HepG2 (cell line): ENCODE measurements around the gene LRP1B. TPM values are rescaled to one million over a fixed set of nuclear protein-coding genes. Genes with fewer than 3 reads are reported as not detected.

ENCODE experiments used
- ATAC-seq: fragments of 200-7000 bp; cut with Tn5 transposase; 3 replicates; pipeline ENCODE4 v1.9.1; 2020; ENCODE audit warnings: mild to moderate bottlenecking, moderate library complexity
- BruUV-seq: library from RNA; stranded (reverse); fragments of 400-500 nt; replicated peaks from 2 replicates; lab custom pipeline; 2021; lab: Mats Ljungman, UMichigan
- CTCF ChIA-PET: fragments of 300-600 bp; formaldehyde crosslinking; extraction: SDS; loops from one replicate; lab custom pipeline; 2021; ENCODE audit warnings: low total read pairs, inconsistent platforms, low intra/inter-chr PET ratio; lab: Yijun Ruan, JAX
- POLR2A ChIA-PET: fragments of 350-600 bp; sonication (Branson Sonifier 250); formaldehyde crosslinking; loops from one replicate; lab custom pipeline; 2020; ENCODE audit warnings: antibody characterized with exemption, inconsistent platforms; lab: Yijun Ruan, JAX
- DNase-seq: peaks from one replicate; pipeline ENCODE4 v3.0.0-alpha.2; 2015; ENCODE audit warnings: low spot score
- FAIRE-seq: peaks from 3 replicates; lab custom pipeline; 2011; peaks lifted over from hg19 to GRCh38; lab: Jason Lieb, UNC
- H2AFZ ChIP-seq: one replicate; pipeline ENCODE4 v1.6.1; 2011; ENCODE audit warnings: low read length, inconsistent platforms
- H3K27ac ChIP-seq: fragments of 300-600 bp; 3 replicates; pipeline ENCODE4 v1.8.0; 2011; ENCODE audit warnings: mixed run types, mild to moderate bottlenecking, mixed read lengths, low read length, inconsistent platforms; ENCODE audit not compliant: insufficient read depth; ENCODE audit errors: extremely low read length
- H3K27me3 ChIP-seq, 2 experiments: fragments of 200-600 bp in 1 of 2; 2 replicates in 1 of 2; 3 replicates in 1 of 2; pipeline versions ENCODE4 v1.6.0 to v1.8.0; 2011; ENCODE audit warnings: low read length in 2 of 2, mild to moderate bottlenecking in 2 of 2, moderate library complexity in 2 of 2, inconsistent platforms in 1 of 2; ENCODE audit not compliant: insufficient read depth in 2 of 2, control insufficient read depth in 1 of 2
- H3K36me3 ChIP-seq, 2 experiments: fragments of 200-600 bp in 1 of 2; replicated peaks in 1 of 2; 2 replicates in 1 of 2; 3 replicates in 1 of 2; pipeline versions ENCODE4 v1.5.1 to v1.8.0; 2011; ENCODE audit warnings: low read length in 2 of 2, inconsistent platforms in 1 of 2; ENCODE audit not compliant: insufficient read depth in 2 of 2, control insufficient read depth in 1 of 2
- H3K4me1 ChIP-seq: 2 replicates; pipeline ENCODE4 v1.5.1; 2012; ENCODE audit warnings: low read length, inconsistent platforms; ENCODE audit not compliant: insufficient read depth
- H3K4me2 ChIP-seq: 2 replicates; pipeline ENCODE4 v1.6.0; 2011; ENCODE audit warnings: low read depth, low read length, inconsistent platforms
- H3K4me3 ChIP-seq, 3 experiments: fragments of 200-600 bp in 1 of 3; sonication (generic), shearing (Covaris generic) in 1 of 3; replicated peaks in 1 of 3; 2 replicates each; pipeline ENCODE4 v1.5.1; 2011 to 2016; ENCODE audit warnings: low read length in 3 of 3, inconsistent platforms in 2 of 3, low read depth in 2 of 3, mild to moderate bottlenecking in 2 of 3, control low read depth in 1 of 3, mixed read lengths in 1 of 3; ENCODE audit not compliant: insufficient read depth in 1 of 3
- H3K79me2 ChIP-seq: one replicate; pipeline ENCODE4 v1.6.1; 2011; ENCODE audit warnings: low read length, inconsistent platforms; ENCODE audit not compliant: insufficient read depth
- H3K9ac ChIP-seq: 2 replicates; pipeline ENCODE4 v1.6.0; 2011; ENCODE audit warnings: mild to moderate bottlenecking, low read depth, low read length, inconsistent platforms; ENCODE audit not compliant: insufficient read depth
- H3K9me3 ChIP-seq: 2 replicates; pipeline ENCODE4 v1.5.1; 2012; ENCODE audit warnings: mild to moderate bottlenecking, low read length
- H4K20me1 ChIP-seq: 2 replicates; pipeline ENCODE4 v1.6.0; 2011; ENCODE audit warnings: inconsistent platforms, mild to moderate bottlenecking, low read length, moderate library complexity; ENCODE audit not compliant: insufficient read depth
- BATF2 ChIP-seq: sonication (generic); formaldehyde crosslinking; IDR thresholded peaks from 2 replicates; pipeline ENCODE4 v1.8.0; 2022; ENCODE audit warnings: mild to moderate bottlenecking, missing genetic modification reagents, moderate library complexity
- ELK4 ChIP-seq: sonication (generic); formaldehyde crosslinking; IDR thresholded peaks from 2 replicates; pipeline ENCODE4 v1.9.0; 2021; ENCODE audit warnings: missing genetic modification reagents, borderline replicate concordance
- JUN ChIP-seq: sonication (generic); formaldehyde crosslinking; IDR thresholded peaks from 2 replicates; pipeline ENCODE4 v1.4.0; 2020; ENCODE audit warnings: mild to moderate bottlenecking, missing genetic modification reagents
- SIX1 ChIP-seq: sonication (generic); formaldehyde crosslinking; IDR thresholded peaks from 2 replicates; pipeline ENCODE4 v1.4.0; 2020; ENCODE audit warnings: missing genetic modification reagents, borderline replicate concordance
- THAP11 ChIP-seq: IDR thresholded peaks from 2 replicates; pipeline ENCODE4 v1.6.1; 2016; ENCODE audit warnings: missing biosample characterization, missing genetic modification reagents
- TMF1 ChIP-seq: sonication (generic); formaldehyde crosslinking; IDR thresholded peaks from 2 replicates; pipeline ENCODE4 v1.8.1; 2022; ENCODE audit warnings: low read depth, missing genetic modification reagents
- ZFP90 ChIP-seq: sonication (generic); formaldehyde crosslinking; IDR thresholded peaks from 2 replicates; pipeline ENCODE4 v1.8.0; 2022; ENCODE audit warnings: missing genetic modification reagents, mild to moderate bottlenecking, inconsistent platforms, borderline replicate concordance
- ZNF101 ChIP-seq: sonication (generic); formaldehyde crosslinking; IDR thresholded peaks from 2 replicates; pipeline ENCODE4 v1.4.0; 2020; ENCODE audit warnings: mild to moderate bottlenecking, low read depth, missing genetic modification reagents, borderline replicate concordance
- ZNF207 ChIP-seq: fragments of 450-650 bp; IDR thresholded peaks from 2 replicates; pipeline ENCODE4 v1.6.1; 2016; ENCODE audit warnings: antibody characterized with exemption, borderline replicate concordance
- ZNF354B ChIP-seq: sonication (generic); formaldehyde crosslinking; IDR thresholded peaks from 2 replicates; pipeline ENCODE4 v1.8.0; 2022; ENCODE audit warnings: mild to moderate bottlenecking, missing genetic modification reagents
- ZNF773 ChIP-seq: sonication (generic); formaldehyde crosslinking; IDR thresholded peaks from 2 replicates; pipeline ENCODE4 v1.4.0; 2020; ENCODE audit warnings: missing genetic modification reagents, borderline replicate concordance
- WGBS: methylation state at CpG from one replicate; pipeline ENCODE4 v1.1.6; 2017; ENCODE audit warnings: low lambda C conversion rate; 5-methylcytosine and 5-hydroxymethylcytosine counted together
- in situ Hi-C: cut with HindIII; loops from 2 replicates; pipeline ENCODE4 v1.10.0; 2017; ENCODE audit warnings: low pct_unique_long_range_greater_than_20kb; ENCODE audit not compliant: extremely low pct_ligation_motif_present
- intact Hi-C: fragments of 100-400 bp; cut with micrococcal nuclease; formaldehyde crosslinking; loops from one replicate; pipeline ENCODE4 v1.10.0; 2022; ENCODE audit not compliant: unreplicated experiment
- polyA plus RNA-seq, 8 experiments: library from polyadenylated mRNA; depleted of rRNA in 3 of 8; stranded (reverse) in 7 of 8; unstranded in 1 of 8; fragments of >200 nt; fragmentation: Illumina TruSeq in 4 of 8; extraction: Trizol in 4 of 8; gene quantifications; 2 replicates each; pipeline versions ENCODE4 v1.2.1 to v1.2.3, GENCODE V29; 2011 to 2016; ENCODE audit warnings: low read depth in 4 of 8, missing spikeins in 1 of 8, mixed read lengths in 1 of 8; ENCODE audit not compliant: insufficient read depth in 1 of 8
- total RNA-seq, 5 experiments: library from RNA; depleted of rRNA; stranded (reverse); fragments of >200 nt; fragmentation: Illumina TruSeq; extraction: Trizol; gene quantifications; 2 replicates each; pipeline ENCODE4 v1.2.3, GENCODE V29; 2016; ENCODE audit warnings: low read depth in 1 of 5

The LRP1B gene
- total and polyA plus RNA-seq, 2 of the 13 experiments (the other 11 are each of a cell fraction or from before 2014, with no cell fraction given), result 0.04 TPM; not detected in 1

- no peaks in the 10 kb centered on the region for H3K36me3 ChIP-seq
- DNase-seq (no peak), FAIRE-seq (no peak), ATAC-seq (no peak)
- 15% methylated on average over 2 of the region's 2 CpGs for WGBS
- no peak overlapping the region for H3K4me3 ChIP-seq
- H4K20me1 ChIP-seq, result no peaks in the 10 kb centered on the region
- H3K79me2 ChIP-seq, result no peaks in the 10 kb centered on the region
- ChIA-PET CTCF (no interaction called here), POLR2A (no interaction called here)
- no TSS peak for BruUV-seq
- no peak overlapping the region for H3K9ac ChIP-seq
- intact Hi-C loops, result no loop called here
- no peaks in the 10 kb centered on the region for H3K9me3 ChIP-seq
- no peak overlapping the region for H3K27ac ChIP-seq
- no peak overlapping the region for H2AFZ ChIP-seq
- H3K4me1 ChIP-seq, result no peaks in the 10 kb centered on the region
- in situ Hi-C loops, result loop anchor here (25.0 kb wide), 1 partner anchor 1068 kb away; no protein-coding TSS in a partner anchor
- H3K27me3 ChIP-seq, result no peaks in the 10 kb centered on the region
- TF ChIP-seq ZNF101, result no peak
- no peak for TF ChIP-seq ZNF207
- TF ChIP-seq JUN (CRISPR knock-in tag), result no peak
- no peak for TF ChIP-seq ELK4 (CRISPR knock-in tag)
- TF ChIP-seq BATF2, result no peak
- TF ChIP-seq ZNF773 (CRISPR knock-in tag), result no peak
- TF ChIP-seq SIX1 (CRISPR knock-in tag), result no peak
- no peak for TF ChIP-seq ZFP90
- no peak for TF ChIP-seq TMF1 (CRISPR knock-in tag)
- TF ChIP-seq THAP11 (CRISPR knock-in tag), result no peak
- no peak for TF ChIP-seq ZNF354B (CRISPR knock-in tag)
- H3K4me2 ChIP-seq, result no peak overlapping the region
Observed at GRCh38 chr2:140855471-140855870, 1275.3 kb downstream of the LRP1B start.
